ENCODE data around the gene YEATS2.
"Not testable (repeated sequence)": the region's sequence is repeated elsewhere in the genome, so short reads cannot be mapped to it uniquely, and the experiment has no call there.

YEATS2 gene

GRCh38 chr3:183697610-183698317, at the start of gene YEATS2:
TSS of gene YEATS2 (plus strand) at chr3:183697797. CDS start at chr3:183715163, 17,366 bp downstream.
- DNase-seq (ENCODE audit: low read depth in 2 of 2), result peak; percentile 23 to 50

- no peak for DNase-seq (ENCODE audit: low read depth in 2 of 2)
Measured at GRCh38 chr3:183650554-183650953, 47.0 kb upstream of the YEATS2 start.

GRCh38 chr3:183653209-183654064, 44.2 kb upstream of the YEATS2 start:
- DNase-seq (ENCODE audit: low read depth in 2 of 2), result no peak

- DNase-seq (ENCODE audit: low read depth in 2 of 2), result no peak
Measured at GRCh38 chr3:183654727-183655126, 42.9 kb upstream of the YEATS2 start.

- no peak for DNase-seq (ENCODE audit: low read depth in 2 of 2)
Measured at GRCh38 chr3:183662099-183662498, 35.5 kb upstream of the YEATS2 start.

- DNase-seq (ENCODE audit: low read depth in 2 of 2), result no peak
Measured at GRCh38 chr3:183664913-183665381, 32.6 kb upstream of the YEATS2 start.

- DNase-seq (ENCODE audit: low read depth in 2 of 2), result no peak
Measured at GRCh38 chr3:183680061-183680460, 17.5 kb upstream of the YEATS2 start.

GRCh38 chr3:183687705-183688104, 9.9 kb upstream of the YEATS2 start:
- DNase-seq (ENCODE audit: low read depth in 2 of 2), result no peak

GRCh38 chr3:183688874-183689273, 8.7 kb upstream of the YEATS2 start:
- no peak for DNase-seq (ENCODE audit: low read depth in 2 of 2)

GRCh38 chr3:183689621-183690020, 8.0 kb upstream of the YEATS2 start:
- not testable (repeated sequence) for DNase-seq (ENCODE audit: low read depth in 2 of 2)

- DNase-seq (ENCODE audit: low read depth in 2 of 2), result no peak
Measured at GRCh38 chr3:183690402-183690995, 7.1 kb upstream of the YEATS2 start.

GRCh38 chr3:183692436-183692835, 5.2 kb upstream of the YEATS2 start:
- DNase-seq (ENCODE audit: low read depth in 2 of 2), result no peak

- DNase-seq (ENCODE audit: low read depth in 2 of 2), result no peak
Measured at GRCh38 chr3:183695569-183696364, 1.8 kb upstream of the YEATS2 start.

GRCh38 chr3:183697123-183697609, 431 bp upstream of the YEATS2 start:
- DNase-seq (ENCODE audit: low read depth in 2 of 2), result no peak

GRCh38 chr3:183698318-183698751, 738 bp downstream of the YEATS2 start:
- no peak for DNase-seq (ENCODE audit: low read depth in 2 of 2)

GRCh38 chr3:183698756-183699155, 1.2 kb downstream of the YEATS2 start:
- DNase-seq (ENCODE audit: low read depth in 2 of 2), result no peak

- no peak for DNase-seq (ENCODE audit: low read depth in 2 of 2)
Measured at GRCh38 chr3:183699238-183699947, 1.8 kb downstream of the YEATS2 start.

- no peak for DNase-seq (ENCODE audit: low read depth in 2 of 2)
Measured at GRCh38 chr3:183701744-183702143, 4.1 kb downstream of the YEATS2 start.

GRCh38 chr3:183703892-183704291, 6.3 kb downstream of the YEATS2 start:
- not testable (repeated sequence) for DNase-seq (ENCODE audit: low read depth in 2 of 2)

- DNase-seq (ENCODE audit: low read depth in 2 of 2), result no peak
Measured at GRCh38 chr3:183710231-183710630, 12.6 kb downstream of the YEATS2 start.

GRCh38 chr3:183711516-183711915, 13.9 kb downstream of the YEATS2 start:
- no peak for DNase-seq (ENCODE audit: low read depth in 2 of 2)

Data from stimulated activated CD4-positive, alpha-beta T cell treated with anti-CD3 and anti-CD28 coated beads, Interleukin-1b, Interleukin-23, amount 100 ng/mL, for 1 hour (primary cell).